Endothelial cell of umbilical vein (primary cell): ENCODE data around the gene CMSS1. TPM values are rescaled to one million over a fixed set of nuclear protein-coding genes. Genes with fewer than 3 reads are reported as not detected.

Experiments
- BruUV-seq: library from RNA; stranded (reverse); fragments of 400-500 nt; replicated peaks from 2 replicates; lab custom pipeline; 2021; lab: Mats Ljungman, UMichigan
- CTCF ChIA-PET: fragments of 300-600, 350-600 bp; sonication (Branson Sonifier 250); formaldehyde crosslinking; loops from one replicate; lab custom pipeline; 2021; ENCODE audit warnings: antibody characterized with exemption, inconsistent platforms; lab: Charles Lee
- POLR2A ChIA-PET: fragments of 300-600, 350-600 bp; sonication (Branson Sonifier 250); formaldehyde crosslinking; loops from one replicate; lab custom pipeline; 2021; ENCODE audit warnings: antibody characterized with exemption, inconsistent platforms; lab: Charles Lee
- DNase-seq: peaks from one replicate; pipeline ENCODE4 v3.0.0-alpha.2; 2011; ENCODE audit warnings: low read depth, low spot score
- FAIRE-seq: peaks from 2 replicates; lab custom pipeline; 2011; peaks lifted over from hg19 to GRCh38; lab: Jason Lieb, UNC
- H2AFZ ChIP-seq: 2 replicates; pipeline ENCODE4 v1.6.0; 2012; ENCODE audit warnings: low read depth, low read length, control low read depth, inconsistent platforms
- H3K27ac ChIP-seq: 2 replicates; pipeline ENCODE4 v1.5.1; 2011; ENCODE audit warnings: low read depth, mild to moderate bottlenecking, control low read depth, low read length, moderate library complexity; ENCODE audit not compliant: insufficient read depth
- H3K27me3 ChIP-seq, 2 experiments: 2 replicates each; pipeline versions ENCODE4 v1.6.0 to v1.6.1; 2011; ENCODE audit warnings: low read length in 2 of 2, mixed read lengths in 1 of 2; ENCODE audit not compliant: control insufficient read depth in 2 of 2, insufficient read depth in 2 of 2
- H3K36me3 ChIP-seq, 2 experiments: 2 replicates in 1 of 2; 3 replicates in 1 of 2; pipeline ENCODE4 v1.5.1; 2011; ENCODE audit warnings: low read length in 2 of 2, mild to moderate bottlenecking in 1 of 2, moderate library complexity in 1 of 2; ENCODE audit not compliant: control insufficient read depth in 2 of 2, insufficient read depth in 2 of 2; ENCODE audit errors: extremely low read depth in 1 of 2
- H3K4me1 ChIP-seq: 3 replicates; pipeline ENCODE4 v1.5.1; 2011; ENCODE audit warnings: mild to moderate bottlenecking, low read length; ENCODE audit not compliant: control insufficient read depth, insufficient read depth; ENCODE audit errors: extremely low read depth
- H3K4me2 ChIP-seq: 2 replicates; pipeline ENCODE4 v1.6.1; 2011; ENCODE audit warnings: low read length, control low read depth, mixed read lengths; ENCODE audit not compliant: insufficient read depth
- H3K4me3 ChIP-seq, 3 experiments: fragments of 200-600 bp in 1 of 3; sonication (generic), shearing (Covaris generic) in 1 of 3; replicated peaks in 1 of 3; 2 replicates each; pipeline ENCODE4 v1.5.1; 2011 to 2016; ENCODE audit warnings: control low read depth in 3 of 3, low read length in 3 of 3, mild to moderate bottlenecking in 2 of 3, inconsistent platforms in 1 of 3, low read depth in 1 of 3, moderate library complexity in 1 of 3; ENCODE audit not compliant: insufficient read depth in 1 of 3
- H3K79me2 ChIP-seq: 2 replicates; pipeline ENCODE4 v1.6.0; 2012; ENCODE audit warnings: low read length, inconsistent platforms; ENCODE audit not compliant: control insufficient read depth, insufficient read depth
- H3K9ac ChIP-seq: replicated peaks from 2 replicates; pipeline ENCODE3; 2011; ENCODE audit warnings: low read length, control low read depth; ENCODE audit not compliant: insufficient read depth; ENCODE audit errors: extremely low read depth
- H3K9me1 ChIP-seq: replicated peaks from 3 replicates; pipeline ENCODE4 v1.6.0; 2011; ENCODE audit warnings: mild to moderate bottlenecking, low read length; ENCODE audit not compliant: control insufficient read depth, insufficient read depth; ENCODE audit errors: extremely low read depth
- H3K9me3 ChIP-seq: replicated peaks from 2 replicates; pipeline ENCODE4 v1.5.1; 2012; ENCODE audit warnings: low read length, inconsistent platforms; ENCODE audit not compliant: control insufficient read depth, insufficient read depth
- H4K20me1 ChIP-seq: replicated peaks from 2 replicates; pipeline ENCODE3; 2011; ENCODE audit warnings: mild to moderate bottlenecking, low read length; ENCODE audit not compliant: control insufficient read depth, insufficient read depth; ENCODE audit errors: extremely low read depth
- CTCF ChIP-seq, 2 donors: IDR thresholded peaks; 1 replicate in 1 of 2; 2 replicates in 1 of 2; pipeline ENCODE4 v1.5.1; 2011; ENCODE audit warnings: low read length in 2 of 2, mild to moderate bottlenecking in 2 of 2, moderate library complexity in 2 of 2, control low read depth in 1 of 2, inconsistent platforms in 1 of 2, low read depth in 1 of 2; ENCODE audit not compliant: insufficient read depth in 1 of 2; ENCODE audit errors: extremely low read depth in 1 of 2
- EZH2 ChIP-seq: IDR thresholded peaks from 2 replicates; pipeline ENCODE4 v1.6.1; 2012; ENCODE audit warnings: borderline replicate concordance, low read depth, mild to moderate bottlenecking, moderate library complexity, low read length, inconsistent platforms; ENCODE audit not compliant: severe bottlenecking
- FOS ChIP-seq: IDR thresholded peaks from 2 replicates; pipeline ENCODE4 v1.6.1; 2011; ENCODE audit warnings: mild to moderate bottlenecking, low read length, moderate library complexity, borderline replicate concordance; ENCODE audit not compliant: insufficient read depth
- GATA2 ChIP-seq: IDR thresholded peaks from 2 replicates; pipeline ENCODE4 v1.7.0; 2011; ENCODE audit warnings: low read depth, mild to moderate bottlenecking, moderate library complexity, mixed read lengths, low read length; ENCODE audit not compliant: insufficient read length, insufficient read depth
- JUN ChIP-seq: IDR thresholded peaks from 2 replicates; pipeline ENCODE4 v1.6.1; 2011; ENCODE audit warnings: borderline replicate concordance, low read depth; ENCODE audit not compliant: insufficient read length, insufficient read depth
- MAX ChIP-seq: IDR thresholded peaks from 2 replicates; pipeline ENCODE4 v1.6.1; 2011; ENCODE audit not compliant: insufficient read depth, insufficient read length
- MYC ChIP-seq: IDR thresholded peaks from one replicate; pipeline ENCODE4 v1.6.1; 2011; ENCODE audit warnings: mild to moderate bottlenecking, low read depth, low read length
- POLR2A ChIP-seq: IDR thresholded peaks from 2 replicates; pipeline ENCODE4 v1.6.1; 2012; ENCODE audit warnings: low read depth, mild to moderate bottlenecking, control low read depth, low read length
- POLR2AphosphoS5 ChIP-seq: IDR thresholded peaks from 2 replicates; pipeline ENCODE4 v1.6.1; 2012; ENCODE audit warnings: low read depth, mild to moderate bottlenecking, control low read depth, low read length, moderate library complexity; ENCODE audit not compliant: insufficient read depth
- dilution Hi-C: fragments of 300-500 bp; cut with MboI; formaldehyde crosslinking; loops from one replicate; pipeline ENCODE4 v1.15.0; 2019; ENCODE audit warnings: low sequenced_read_pairs; ENCODE audit not compliant: extremely low pct_ligation_motif_present
- intact Hi-C: fragments of 100-400 bp; cut with micrococcal nuclease; formaldehyde crosslinking; loops from one replicate; pipeline ENCODE4 v1.10.0; 2022
- polyA plus RNA-seq, 4 experiments: library from polyadenylated mRNA; depleted of rRNA in 3 of 4; stranded (reverse) in 3 of 4; unstranded in 1 of 4; fragments of >200 nt; gene quantifications; 2 replicates each; pipeline versions ENCODE4 v1.2.1 to v1.2.3, GENCODE V29; 2011 to 2012; ENCODE audit warnings: missing spikeins in 1 of 4
- total RNA-seq: library from RNA; stranded (reverse); gene quantifications from 2 replicates; pipeline ENCODE4 v1.2.3, GENCODE V29; 2021

CMSS1 gene
- total and polyA plus RNA-seq, 2 donors (not counting 3 experiments of a cell fraction or from before 2014, with no cell fraction given), result 9.7 to 60.6 TPM

GRCh38 chr3:99954914-99955644 is 137.4 kb downstream of the CMSS1 start:
- H3K4me3 ChIP-seq, result no peak overlapping the region
- H3K79me2 ChIP-seq, result no peaks in the 10 kb centered on the region
- DNase-seq (no peak), FAIRE-seq (no peak)
- ChIA-PET CTCF (interaction anchor here (1.4 to 1.6 kb wide), 2 partner anchors 10 to 19 kb away, joined by 3 to 4 read pairs; no protein-coding TSS in a partner anchor), POLR2A (no interaction called here)
- no peaks in the 10 kb centered on the region for H3K9me1 ChIP-seq
- no TSS peak for BruUV-seq
- dilution Hi-C loops (no loop called here), intact Hi-C loops (no loop called here)
- H3K9ac ChIP-seq, result no peak overlapping the region
- no peak overlapping the region for H3K4me2 ChIP-seq
- H4K20me1 ChIP-seq, result no peaks in the 10 kb centered on the region
- no peaks in the 10 kb centered on the region for H3K27me3 ChIP-seq
- no peaks in the 10 kb centered on the region for H3K4me1 ChIP-seq
- H3K27ac ChIP-seq, result no peak overlapping the region
- H3K36me3 ChIP-seq, result no peaks in the 10 kb centered on the region
- TF ChIP-seq FOS, result no peak
- TF ChIP-seq MAX, result no peak
- TF ChIP-seq MYC, result no peak
- no peak for TF ChIP-seq JUN
- TF ChIP-seq POLR2AphosphoS5, result no peak
- TF ChIP-seq EZH2, result no peak
- TF ChIP-seq POLR2A, result no peak
- no peak for TF ChIP-seq GATA2
- no peak for TF ChIP-seq CTCF (IDR thresholded peaks at IDR 0.05; ENCODE audit: extremely low read depth in 1 of 2, insufficient read depth in 1 of 2, low read depth in 1 of 2, low read length in 2 of 2)
- no peak overlapping the region for H2AFZ ChIP-seq
- H3K9me3 ChIP-seq, result no peaks in the 10 kb centered on the region
